ENCODE measurements around the gene STUM. TPM values are rescaled to one million over a fixed set of nuclear protein-coding genes. Genes with fewer than 3 reads are reported as not detected.
"Not testable (repeated sequence)": the region's sequence is repeated elsewhere in the genome, so short reads cannot be mapped to it uniquely, and the experiment has no call there.

STUM gene
- not detected in 2 replicates for polyA plus RNA-seq (2011; rRNA removed)
- polyA plus RNA-seq (2012; cell fraction: cytosol; rRNA removed) = not detected in 2 replicates
- polyA plus RNA-seq (2012; cell fraction: nucleus; rRNA removed) = not detected in 2 replicates
- polyA plus RNA-seq (2017; fragmentation: RNase III; extraction: RNeasy Plus Mini Kit Qiagen cat#74134 plus additional on column Dnase treatment) = not detected in 3 replicates
- polyA minus RNA-seq (2011; rRNA and poly(A)+ RNA removed) = not detected in 2 replicates

DNA sequence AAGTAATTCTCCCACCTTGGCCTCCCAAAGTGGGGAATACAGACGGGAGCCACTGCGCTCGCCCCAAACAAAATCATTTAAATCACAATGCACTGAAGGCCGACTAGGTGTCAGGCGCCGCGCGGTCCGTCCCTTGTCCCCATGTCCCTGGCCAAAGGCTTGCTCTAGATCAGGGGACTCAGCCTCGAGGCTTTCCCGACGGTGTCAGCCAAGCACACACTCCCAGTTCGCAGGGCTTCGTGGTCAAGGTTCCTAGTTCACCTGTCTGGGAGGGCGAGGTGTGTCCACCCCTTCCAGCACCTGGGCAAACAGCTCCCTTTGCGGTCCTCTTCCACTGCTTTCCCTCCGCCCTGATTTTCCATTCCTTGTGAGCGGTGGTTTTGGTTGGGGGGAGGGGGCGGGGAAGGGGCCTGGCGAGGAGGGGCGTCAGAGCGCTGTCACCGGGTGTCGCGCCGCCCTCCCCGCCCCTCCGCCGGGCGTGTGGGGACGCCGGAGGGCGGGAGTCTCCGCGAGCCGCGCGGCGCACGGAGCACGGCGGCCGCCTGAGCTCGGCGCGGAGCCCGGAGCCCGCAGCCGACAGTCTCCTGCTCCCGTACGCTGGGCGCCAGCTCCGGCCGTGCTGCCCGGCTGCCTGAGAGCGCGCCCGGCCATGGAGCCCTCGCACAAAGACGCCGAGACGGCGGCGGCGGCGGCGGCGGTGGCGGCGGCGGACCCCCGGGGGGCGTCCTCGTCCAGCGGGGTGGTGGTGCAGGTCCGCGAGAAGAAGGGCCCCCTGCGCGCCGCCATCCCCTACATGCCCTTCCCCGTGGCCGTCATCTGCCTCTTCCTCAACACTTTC is at the start of gene STUM:
TSS of gene STUM (plus strand) at position 509 of the 838 bp plus-strand sequence. CDS start at position 650, 141 bp downstream.
- ATAC-seq = peak; percentile 56 to 72
- WGBS (ENCODE audit: missing lambda C conversion rate) = 12% methylated on average over 11 of the region's 82 CpGs
- CTCF ChIA-PET = interaction anchor here (0.6 to 5.7 kb wide), 24 partner anchors 11 to 1405 kb away, joined by 3 to 36 read pairs (median 5); no protein-coding TSS in a partner anchor
- H3K4me3 ChIP-seq = peak within 1 kb of the TSS; percentile 45
- DNase-seq (ENCODE audit: low read depth in 1 of 2, low spot score in 1 of 2) = no peak
- POLR2A ChIA-PET = interaction anchor here (0.6 kb wide), 2 partner anchors 299 to 390 kb away, joined by 3 read pairs; no protein-coding TSS in a partner anchor
- FAIRE-seq = no peak
- no peaks in the 10 kb centered on the region for H3K9me3 ChIP-seq
- H3K4me1 ChIP-seq = peaks cover 19% of the 10 kb centered on the region
- H3K27ac ChIP-seq = peak within 1 kb of the TSS in 1 of 2 experiments; percentile 39; a peak in 2 of 6 replicates
- H3K4me2 ChIP-seq = peak within 1 kb of the TSS; percentile 99
- no peak for TF ChIP-seq NR3C1 (IDR thresholded peaks at IDR 0.05)
- 0 out of 2 replicates have a peak, but pooled peaks have one; percentile 44 for TF ChIP-seq RNF2 (IDR thresholded peaks at IDR 0.05; ENCODE audit: borderline replicate concordance, low read depth)

DNA sequence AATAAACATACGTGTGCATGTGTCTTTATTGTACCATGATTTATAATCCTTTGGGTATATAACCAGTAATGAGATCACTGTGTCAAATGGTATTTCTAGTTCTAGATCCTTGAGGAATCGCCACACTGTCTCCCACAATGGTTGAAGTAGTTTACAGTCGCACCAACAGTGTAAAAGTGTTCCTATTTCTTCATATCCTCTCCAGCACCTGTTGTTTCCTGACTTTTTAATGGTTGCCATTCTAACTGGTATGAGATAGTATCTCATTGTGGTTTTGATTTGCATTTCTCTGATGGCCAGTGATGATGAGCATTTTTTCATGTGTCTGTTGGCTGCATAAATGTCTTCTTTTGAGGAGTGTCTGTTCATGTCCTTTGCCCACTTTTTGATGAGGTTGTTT is 48.9 kb upstream of the STUM start:
- DNase-seq (ENCODE audit: low read depth in 1 of 2, low spot score in 1 of 2); H3K4me2 ChIP-seq; H3K4me3 ChIP-seq; POLR2A ChIA-PET; ATAC-seq; H3K9me3 ChIP-seq; H3K4me1 ChIP-seq; H3K27ac ChIP-seq; CTCF ChIA-PET; FAIRE-seq: not testable (repeated sequence)
- WGBS (ENCODE audit: missing lambda C conversion rate) = 33% methylated on average over 3 of the region's 3 CpGs

- POLR2A ChIA-PET = no interaction called here
- TF ChIP-seq PHF8 (IDR thresholded peaks at IDR 0.05; ENCODE audit: borderline replicate concordance, low read depth) (no peak), POLR2AphosphoS2 (conservative IDR thresholded peaks at IDR 0.05; ENCODE audit: low read length) (no peak), BHLHE40 (IDR thresholded peaks at IDR 0.05; ENCODE audit: low read depth, low read length) (no peak), MAFK (IDR thresholded peaks at IDR 0.05; ENCODE audit: partially characterized antibody) (no peak), HDAC2 (IDR thresholded peaks at IDR 0.05) (no peak), CBX8 (IDR thresholded peaks at IDR 0.05) (no peak)
- Histone ChIP-seq H3K27ac (no peak overlapping the region), H3K4me3 (no peak overlapping the region), H3K4me1 (no peaks in the 10 kb centered on the region), H3K9me3 (no peaks in the 10 kb centered on the region), H3K4me2 (no peak overlapping the region)
- no peak for DNase-seq (ENCODE audit: low read depth in 1 of 2, low spot score in 1 of 2)
- 21% methylated on average over 2 of the region's 2 CpGs for WGBS (ENCODE audit: missing lambda C conversion rate)
- no peak for FAIRE-seq
- ATAC-seq = no peak
- CTCF ChIA-PET = interaction anchor here (2.3 kb wide), 1 partner anchor 45 kb away, joined by 5 read pairs; no protein-coding TSS in a partner anchor
Observed at GRCh38 chr1:226506021-226506420, 42.5 kb upstream of the STUM start.

GRCh38 chr1:226506921-226507320 is 41.6 kb upstream of the STUM start:
- ChIA-PET CTCF (interaction anchor here (1.1 kb wide), 1 partner anchor 29 kb away, joined by 4 read pairs; no protein-coding TSS in a partner anchor), POLR2A (no interaction called here)
- no peaks in the 10 kb centered on the region for H3K9me3 ChIP-seq
- FAIRE-seq (no peak), ATAC-seq (no peak), DNase-seq (ENCODE audit: low read depth in 1 of 2, low spot score in 1 of 2) (no peak)
- no peaks in the 10 kb centered on the region for H3K4me1 ChIP-seq
- H3K4me3 ChIP-seq = no peak overlapping the region
- 33% methylated on average over 5 of the region's 5 CpGs for WGBS (ENCODE audit: missing lambda C conversion rate)
- no peak overlapping the region for H3K4me2 ChIP-seq
- no peak overlapping the region for H3K27ac ChIP-seq
- no peak for TF ChIP-seq CBX8 (IDR thresholded peaks at IDR 0.05)
- no peak for TF ChIP-seq BCL3 (IDR thresholded peaks at IDR 0.05)
- no peak for TF ChIP-seq NFE2L2 (conservative IDR thresholded peaks at IDR 0.05; ENCODE audit: low read length)
- no peak for TF ChIP-seq HOXA7 (CRISPR knock-in tag; IDR thresholded peaks at IDR 0.05)
- TF ChIP-seq ATOH8 (CRISPR knock-in tag; IDR thresholded peaks at IDR 0.05; ENCODE audit: low read depth) = no peak
- no peak for TF ChIP-seq FOSL2 (IDR thresholded peaks at IDR 0.05)
- TF ChIP-seq FOSL2 (CRISPR knock-in tag; IDR thresholded peaks at IDR 0.05) = no peak
- TF ChIP-seq HDAC2 (IDR thresholded peaks at IDR 0.05) = no peak
- no peak for TF ChIP-seq SMC3 (IDR thresholded peaks at IDR 0.05)
- TF ChIP-seq, protein P1, sequence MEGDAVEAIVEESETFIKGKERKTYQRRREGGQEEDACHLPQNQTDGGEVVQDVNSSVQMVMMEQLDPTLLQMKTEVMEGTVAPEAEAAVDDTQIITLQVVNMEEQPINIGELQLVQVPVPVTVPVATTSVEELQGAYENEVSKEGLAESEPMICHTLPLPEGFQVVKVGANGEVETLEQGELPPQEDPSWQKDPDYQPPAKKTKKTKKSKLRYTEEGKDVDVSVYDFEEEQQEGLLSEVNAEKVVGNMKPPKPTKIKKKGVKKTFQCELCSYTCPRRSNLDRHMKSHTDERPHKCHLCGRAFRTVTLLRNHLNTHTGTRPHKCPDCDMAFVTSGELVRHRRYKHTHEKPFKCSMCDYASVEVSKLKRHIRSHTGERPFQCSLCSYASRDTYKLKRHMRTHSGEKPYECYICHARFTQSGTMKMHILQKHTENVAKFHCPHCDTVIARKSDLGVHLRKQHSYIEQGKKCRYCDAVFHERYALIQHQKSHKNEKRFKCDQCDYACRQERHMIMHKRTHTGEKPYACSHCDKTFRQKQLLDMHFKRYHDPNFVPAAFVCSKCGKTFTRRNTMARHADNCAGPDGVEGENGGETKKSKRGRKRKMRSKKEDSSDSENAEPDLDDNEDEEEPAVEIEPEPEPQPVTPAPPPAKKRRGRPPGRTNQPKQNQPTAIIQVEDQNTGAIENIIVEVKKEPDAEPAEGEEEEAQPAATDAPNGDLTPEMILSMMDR (IDR thresholded peaks at IDR 0.05) = no peak
- no peak for TF ChIP-seq POLR2A (IDR thresholded peaks at IDR 0.05; ENCODE audit: low read length)
- TF ChIP-seq ELK1 (IDR thresholded peaks at IDR 0.05; ENCODE audit: low read depth, low read length) = no peak
- TF ChIP-seq CHD2 (IDR thresholded peaks at IDR 0.05; ENCODE audit: low read length, partially characterized antibody) = no peak
- no peak for TF ChIP-seq ESRRA (IDR thresholded peaks at IDR 0.05; ENCODE audit: borderline replicate concordance, low read length)
- no peak for TF ChIP-seq ZFP36 (IDR thresholded peaks at IDR 0.05; ENCODE audit: borderline replicate concordance, partially characterized antibody)
- no peak for TF ChIP-seq NPAS2 (CRISPR knock-in tag; IDR thresholded peaks at IDR 0.05; ENCODE audit: borderline replicate concordance)
- no peak for TF ChIP-seq NR3C1 (IDR thresholded peaks at IDR 0.05)
- no peak for TF ChIP-seq MAZ (IDR thresholded peaks at IDR 0.05; ENCODE audit: borderline replicate concordance, low read depth, low read length)
- no peak for TF ChIP-seq RNF2 (IDR thresholded peaks at IDR 0.05; ENCODE audit: borderline replicate concordance, low read depth)
- no peak for TF ChIP-seq CEBPB (IDR thresholded peaks at IDR 0.05)

Data from A549 (cell line).